Hippocampal formation (tissue), 2 donors: ENCODE measurements around the gene SULT2B1.
"Not testable (repeated sequence)": the region's sequence is repeated elsewhere in the genome, so short reads cannot be mapped to it uniquely, and the experiment has no call there.

Experiments used
- DNase-seq, 2 donors: peaks; one replicate each; lab custom pipeline; 2025; lab: John Stamatoyannopoulos, UW

Gene SULT2B1

DNA sequence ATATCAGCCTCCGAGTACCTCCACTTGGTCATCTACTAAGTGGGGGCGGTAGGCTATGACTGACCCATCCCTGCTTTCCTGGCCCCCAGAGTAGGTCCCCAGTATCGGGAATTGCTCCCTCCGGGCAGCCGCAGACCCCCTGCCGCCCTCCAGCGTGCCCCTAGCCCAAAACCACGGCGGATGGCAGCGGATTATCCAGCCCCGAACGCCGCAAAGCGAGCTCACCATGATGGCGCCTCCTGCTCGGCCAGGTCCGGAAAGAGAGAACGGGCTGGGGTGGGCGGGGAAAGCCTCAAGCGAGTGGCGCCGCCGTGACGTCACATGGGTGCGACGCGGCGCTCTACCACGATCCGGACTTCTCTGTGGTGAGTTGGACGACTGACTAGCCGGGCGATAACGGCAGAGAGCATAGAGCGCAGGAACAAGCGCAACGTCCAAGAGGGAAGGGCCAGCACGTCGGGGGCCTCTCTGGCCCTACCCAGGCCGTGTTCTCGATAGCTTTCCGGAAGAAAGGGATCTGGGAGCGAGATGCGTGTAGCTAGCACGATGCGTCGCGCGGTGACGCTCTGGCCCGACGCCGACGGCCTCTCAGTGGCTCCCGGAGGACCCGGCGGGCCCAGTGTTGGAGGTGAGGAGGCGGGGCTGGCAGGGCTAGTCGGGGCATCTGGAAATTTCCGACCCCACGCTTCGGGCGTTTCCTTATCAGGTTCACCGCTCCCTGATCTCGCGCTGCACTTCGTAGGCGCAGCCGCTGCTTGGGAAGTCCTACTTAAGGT lies 67.1 kb downstream of the SULT2B1 start, which contains the start of the genes RPL18 and SPHK2:
TSS of gene RPL18 (minus strand) at position 263 of the 776 bp plus-strand sequence. CDS start at position 228, 35 bp downstream.
TSS of gene SPHK2 (plus strand) at position 591 of the 776 bp plus-strand sequence. CDS start 1,009 bp downstream, outside the sequence.
- DNase-seq = peak; percentile 98 to 100

DNA sequence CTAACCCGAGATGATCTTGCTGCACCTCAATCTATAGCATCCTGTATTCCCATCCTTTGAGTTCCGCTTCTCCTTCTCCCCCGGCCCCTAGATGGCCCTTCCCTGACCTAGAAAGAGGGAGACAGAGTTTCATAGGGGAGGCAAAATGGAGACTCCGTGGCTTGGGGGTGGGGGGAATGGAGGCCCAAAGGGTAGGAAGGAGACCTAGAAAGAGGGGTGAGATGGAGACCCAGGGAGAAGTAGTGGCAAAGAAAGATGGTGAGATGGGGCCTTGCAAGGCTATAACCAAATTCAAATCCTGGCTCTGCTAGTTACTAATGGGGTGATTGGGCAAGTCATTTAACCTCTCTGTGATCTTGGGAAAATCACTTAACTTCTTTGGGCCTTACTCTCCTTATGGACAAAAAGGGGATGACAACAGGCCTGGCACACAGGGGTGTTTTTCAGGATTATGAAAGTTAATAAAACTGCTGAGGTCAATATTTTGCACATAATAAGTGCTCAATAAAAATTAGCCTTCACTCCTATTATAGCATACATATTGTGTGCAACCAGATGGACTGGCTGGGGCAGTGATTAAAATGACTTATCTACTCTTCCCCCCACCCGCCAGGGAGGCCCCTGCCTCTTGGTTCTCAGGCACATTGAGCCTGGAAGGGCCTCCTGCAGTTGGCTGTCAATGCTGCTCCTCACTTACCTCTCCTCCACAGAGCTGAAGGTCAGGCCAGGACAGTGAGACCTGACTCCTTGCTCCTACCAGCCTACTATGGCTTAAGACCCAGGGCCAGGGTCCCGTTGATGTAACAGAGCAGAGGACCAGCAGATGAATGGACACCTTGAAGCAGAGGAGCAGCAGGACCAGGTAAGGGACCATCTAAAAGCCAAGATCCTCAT lies 68.0 kb downstream of the SULT2B1 start:
- DNase-seq = no peak

DNA sequence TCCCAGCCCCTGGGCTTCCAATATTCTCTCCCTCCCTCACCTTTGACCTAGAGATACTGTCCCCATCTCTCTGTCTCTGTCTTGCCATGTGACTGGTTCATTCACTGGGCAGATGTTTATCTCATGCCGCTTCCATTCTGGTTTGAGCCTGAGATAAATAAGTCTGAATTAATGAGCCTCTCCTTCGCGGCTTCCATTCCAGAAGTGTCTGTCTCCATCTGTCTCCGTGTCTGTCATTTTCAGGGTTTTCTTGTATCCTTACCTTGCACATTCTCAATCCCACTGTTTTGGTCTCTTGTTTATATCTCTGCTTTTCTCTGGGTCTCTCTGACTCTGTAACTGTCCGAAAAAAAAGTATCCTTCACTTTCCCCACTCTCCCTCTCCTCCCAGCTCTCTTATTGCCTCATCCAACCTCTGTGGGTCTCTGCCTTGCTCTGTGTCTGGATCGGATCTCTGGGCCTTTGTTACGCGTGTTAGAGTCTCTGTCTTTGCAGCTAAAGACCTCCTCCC lies 71.6 kb downstream of the SULT2B1 start:
- DNase-seq = no peak

DNA sequence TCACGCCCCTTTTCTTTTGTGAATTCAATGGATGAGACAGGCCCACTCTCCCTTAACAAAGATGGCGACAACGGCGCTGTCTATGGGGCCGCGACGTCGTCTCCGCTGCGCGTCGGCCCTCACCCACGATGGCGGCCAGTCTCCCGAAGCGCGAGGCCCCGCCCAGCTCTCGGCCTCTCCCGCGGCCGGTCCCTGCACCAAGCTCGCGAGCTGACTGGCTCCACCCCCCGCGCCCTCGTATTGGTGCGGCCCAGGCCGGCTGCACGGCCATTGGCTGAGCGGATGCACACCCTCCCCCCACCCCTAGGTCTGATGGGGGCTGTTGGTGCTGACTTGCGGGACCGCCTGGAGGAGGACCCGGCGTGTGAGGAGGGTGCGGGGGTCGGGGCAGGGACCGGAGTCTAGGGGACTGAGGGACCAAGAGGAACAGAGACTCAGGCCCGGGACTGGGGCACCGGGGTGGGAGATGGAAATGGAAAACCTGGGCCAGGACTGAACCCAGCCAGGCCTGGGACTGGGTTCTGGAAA lies 72.2 kb downstream of the SULT2B1 start:
- peak; percentile 98 to 99 for DNase-seq

DNA sequence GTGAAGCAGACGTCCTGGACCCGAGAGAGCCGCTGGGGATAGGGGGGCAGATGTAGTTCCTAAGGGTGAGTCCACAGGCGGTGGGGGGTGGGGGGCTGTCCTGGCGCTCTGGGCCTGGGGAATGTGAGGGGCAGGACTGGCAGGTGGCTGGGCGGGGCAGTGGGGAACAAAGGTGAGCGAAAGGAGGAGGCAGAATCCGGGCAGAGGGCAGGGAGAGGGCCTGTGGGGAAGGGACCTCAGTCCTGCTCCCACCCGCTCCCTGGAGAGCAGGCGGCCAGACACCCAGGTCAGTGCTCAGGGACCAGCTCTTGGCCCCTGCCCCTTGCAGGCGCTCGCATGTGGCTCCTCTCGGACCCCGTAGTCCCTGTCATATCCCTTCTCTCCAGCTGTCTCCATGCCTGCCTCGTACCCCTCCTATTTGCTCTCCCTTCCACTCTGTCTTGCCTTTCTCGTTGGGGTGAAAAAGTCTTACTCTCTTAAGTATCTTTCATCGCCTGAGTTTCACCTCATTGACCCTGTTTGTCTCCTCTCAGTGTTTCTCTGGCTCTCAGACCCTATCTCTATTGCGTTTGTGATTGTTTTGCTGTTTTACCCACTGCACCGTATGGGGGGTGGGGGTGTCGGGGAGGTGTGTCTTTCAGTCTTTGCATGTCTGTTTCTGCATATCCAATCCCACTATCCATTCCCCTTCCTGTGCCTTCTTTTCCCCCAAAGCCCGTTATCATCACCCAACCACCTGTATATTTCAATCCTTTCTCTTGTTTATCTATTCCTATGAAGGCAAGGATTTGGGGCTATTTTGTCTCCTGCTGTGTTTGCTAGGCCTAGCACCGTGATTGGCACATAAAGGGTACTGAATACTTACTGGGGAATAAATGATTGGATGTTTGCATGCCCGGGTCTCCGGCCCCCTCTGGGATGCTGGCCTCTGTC lies 73.1 kb downstream of the SULT2B1 start:
- DNase-seq = no peak

DNA sequence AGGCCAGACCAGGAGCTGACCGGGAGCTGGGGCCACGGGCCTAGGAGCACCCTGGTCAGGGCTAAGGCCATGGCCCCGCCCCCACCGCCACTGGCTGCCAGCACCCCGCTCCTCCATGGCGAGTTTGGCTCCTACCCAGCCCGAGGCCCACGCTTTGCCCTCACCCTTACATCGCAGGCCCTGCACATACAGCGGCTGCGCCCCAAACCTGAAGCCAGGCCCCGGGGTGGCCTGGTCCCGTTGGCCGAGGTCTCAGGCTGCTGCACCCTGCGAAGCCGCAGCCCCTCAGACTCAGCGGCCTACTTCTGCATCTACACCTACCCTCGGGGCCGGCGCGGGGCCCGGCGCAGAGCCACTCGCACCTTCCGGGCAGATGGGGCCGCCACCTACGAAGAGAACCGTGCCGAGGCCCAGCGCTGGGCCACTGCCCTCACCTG lies 73.9 kb downstream of the SULT2B1 start:
- DNase-seq = no peak

DNA sequence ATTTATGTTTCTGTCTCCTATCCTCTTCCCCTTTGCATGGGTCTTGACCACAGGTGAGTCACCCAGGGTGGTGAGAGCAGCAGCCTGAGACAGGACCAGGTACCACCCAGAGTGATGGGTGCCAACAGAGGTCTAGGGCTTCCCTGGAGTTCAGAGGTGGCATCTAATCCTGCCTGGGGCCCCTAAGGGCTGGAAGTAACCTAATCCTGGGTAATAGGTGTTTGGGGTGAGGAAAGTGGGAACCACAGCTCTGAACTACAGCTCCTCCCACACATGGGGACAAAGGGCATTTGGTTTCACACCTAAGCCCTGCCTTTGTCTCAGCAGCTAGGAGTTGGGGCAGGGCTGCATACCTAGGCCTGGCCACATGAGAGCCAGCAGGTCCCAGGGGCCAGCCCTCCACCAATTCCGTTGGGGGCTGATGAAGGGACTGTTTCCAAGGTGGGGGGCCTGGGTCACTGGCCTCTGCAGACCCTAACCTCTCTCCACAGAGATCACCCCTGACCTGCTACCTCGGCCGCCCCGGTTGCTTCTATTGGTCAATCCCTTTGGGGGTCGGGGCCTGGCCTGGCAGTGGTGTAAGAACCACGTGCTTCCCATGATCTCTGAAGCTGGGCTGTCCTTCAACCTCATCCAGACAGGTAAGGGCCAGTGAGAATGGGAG lies 75.4 kb downstream of the SULT2B1 start:
- no peak for DNase-seq

DNA sequence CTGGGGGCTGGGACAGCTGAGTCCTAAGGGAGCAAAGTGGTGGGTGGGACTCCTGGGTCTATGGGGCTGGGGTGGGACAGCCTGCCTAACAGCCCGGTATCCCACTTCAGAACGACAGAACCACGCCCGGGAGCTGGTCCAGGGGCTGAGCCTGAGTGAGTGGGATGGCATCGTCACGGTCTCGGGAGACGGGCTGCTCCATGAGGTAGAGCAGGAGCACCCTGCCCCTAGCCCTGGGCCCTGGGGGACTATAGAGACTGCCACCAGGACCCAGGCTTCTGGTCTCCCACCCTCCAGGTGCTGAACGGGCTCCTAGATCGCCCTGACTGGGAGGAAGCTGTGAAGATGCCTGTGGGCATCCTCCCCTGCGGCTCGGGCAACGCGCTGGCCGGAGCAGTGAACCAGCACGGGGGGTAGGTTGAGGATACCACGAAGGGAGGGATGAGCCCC lies 75.9 kb downstream of the SULT2B1 start:
- no peak for DNase-seq

DNA sequence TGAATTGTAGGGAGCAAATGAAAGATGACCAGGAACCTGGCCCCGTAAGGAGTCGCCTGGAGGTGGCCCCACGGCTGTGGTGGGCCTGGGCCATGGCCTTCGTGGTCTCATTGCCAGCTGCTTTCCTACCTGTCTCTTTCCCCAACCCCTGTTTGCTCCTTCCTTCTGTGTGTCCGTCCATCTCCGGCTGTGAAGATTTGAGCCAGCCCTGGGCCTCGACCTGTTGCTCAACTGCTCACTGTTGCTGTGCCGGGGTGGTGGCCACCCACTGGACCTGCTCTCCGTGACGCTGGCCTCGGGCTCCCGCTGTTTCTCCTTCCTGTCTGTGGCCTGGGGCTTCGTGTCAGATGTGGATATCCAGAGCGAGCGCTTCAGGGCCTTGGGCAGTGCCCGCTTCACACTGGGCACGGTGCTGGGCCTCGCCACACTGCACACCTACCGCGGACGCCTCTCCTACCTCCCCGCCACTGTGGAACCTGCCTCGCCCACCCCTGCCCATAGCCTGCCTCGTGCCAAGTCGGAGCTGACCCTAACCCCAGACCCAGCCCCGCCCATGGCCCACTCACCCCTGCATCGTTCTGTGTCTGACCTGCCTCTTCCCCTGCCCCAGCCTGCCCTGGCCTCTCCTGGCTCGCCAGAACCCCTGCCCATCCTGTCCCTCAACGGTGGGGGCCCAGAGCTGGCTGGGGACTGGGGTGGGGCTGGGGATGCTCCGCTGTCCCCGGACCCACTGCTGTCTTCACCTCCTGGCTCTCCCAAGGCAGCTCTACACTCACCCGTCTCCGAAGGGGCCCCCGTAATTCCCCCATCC lies 76.7 kb downstream of the SULT2B1 start:
- DNase-seq = no peak

DNA sequence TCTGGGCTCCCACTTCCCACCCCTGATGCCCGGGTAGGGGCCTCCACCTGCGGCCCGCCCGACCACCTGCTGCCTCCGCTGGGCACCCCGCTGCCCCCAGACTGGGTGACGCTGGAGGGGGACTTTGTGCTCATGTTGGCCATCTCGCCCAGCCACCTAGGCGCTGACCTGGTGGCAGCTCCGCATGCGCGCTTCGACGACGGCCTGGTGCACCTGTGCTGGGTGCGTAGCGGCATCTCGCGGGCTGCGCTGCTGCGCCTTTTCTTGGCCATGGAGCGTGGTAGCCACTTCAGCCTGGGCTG lies 77.3 kb downstream of the SULT2B1 start:
- DNase-seq = no peak

DNA sequence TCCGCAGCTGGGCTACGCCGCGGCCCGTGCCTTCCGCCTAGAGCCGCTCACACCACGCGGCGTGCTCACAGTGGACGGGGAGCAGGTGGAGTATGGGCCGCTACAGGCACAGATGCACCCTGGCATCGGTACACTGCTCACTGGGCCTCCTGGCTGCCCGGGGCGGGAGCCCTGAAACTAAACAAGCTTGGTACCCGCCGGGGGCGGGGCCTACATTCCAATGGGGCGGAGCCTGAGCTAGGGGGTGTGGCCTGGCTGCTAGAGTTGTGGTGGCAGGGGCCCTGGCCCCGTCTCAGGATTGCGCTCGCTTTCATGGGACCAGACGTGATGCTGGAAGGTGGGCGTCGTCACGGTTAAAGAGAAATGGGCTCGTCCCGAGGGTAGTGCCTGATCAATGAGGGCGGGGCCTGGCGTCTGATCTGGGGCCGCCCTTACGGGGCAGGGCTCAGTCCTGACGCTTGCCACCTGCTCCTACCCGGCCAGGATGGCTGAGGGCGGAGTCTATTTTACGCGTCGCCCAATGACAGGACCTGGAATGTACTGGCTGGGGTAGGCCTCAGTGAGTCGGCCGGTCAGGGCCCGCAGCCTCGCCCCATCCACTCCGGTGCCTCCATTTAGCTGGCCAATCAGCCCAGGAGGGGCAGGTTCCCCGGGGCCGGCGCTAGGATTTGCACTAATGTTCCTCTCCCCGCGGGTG lies 77.8 kb downstream of the SULT2B1 start:
- DNase-seq = no peak

DNA sequence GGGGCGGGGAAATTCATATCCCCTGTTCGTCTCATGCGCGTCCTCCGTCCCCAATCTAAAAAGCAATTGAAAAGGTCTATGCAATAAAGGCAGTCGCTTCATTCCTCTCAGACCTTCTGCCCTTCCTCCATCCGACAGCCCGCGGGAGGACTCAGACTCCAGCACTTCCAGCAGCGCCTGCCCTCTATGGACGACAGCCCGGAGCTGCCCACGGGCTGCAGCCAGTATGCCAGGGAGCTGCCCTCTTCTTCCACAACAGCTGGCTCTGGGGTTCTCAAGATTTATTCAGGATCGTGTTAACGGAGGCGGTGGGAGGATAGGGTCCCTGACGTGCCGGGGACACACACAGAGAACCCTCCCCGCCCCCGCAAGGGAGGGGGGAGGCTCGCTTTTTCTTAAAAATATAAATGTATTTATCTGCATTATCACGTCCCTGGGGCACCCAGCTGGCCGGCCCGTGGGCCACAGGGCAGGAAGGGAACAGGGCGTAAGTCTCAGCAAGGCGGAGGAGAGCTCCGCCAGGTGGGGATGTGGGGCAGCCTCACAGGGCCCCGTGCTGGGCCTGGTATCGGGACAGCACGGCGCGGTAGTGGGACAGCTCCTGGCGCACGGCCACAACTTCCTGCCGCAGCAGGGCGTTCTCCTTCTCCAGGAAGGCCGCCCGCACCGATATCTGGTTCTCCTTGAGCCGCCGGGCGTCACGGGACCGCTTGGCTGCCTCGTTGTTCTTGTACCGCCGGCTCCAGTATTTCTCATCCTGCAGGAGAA lies 78.5 kb downstream of the SULT2B1 start:
- DNase-seq = no peak

DNA sequence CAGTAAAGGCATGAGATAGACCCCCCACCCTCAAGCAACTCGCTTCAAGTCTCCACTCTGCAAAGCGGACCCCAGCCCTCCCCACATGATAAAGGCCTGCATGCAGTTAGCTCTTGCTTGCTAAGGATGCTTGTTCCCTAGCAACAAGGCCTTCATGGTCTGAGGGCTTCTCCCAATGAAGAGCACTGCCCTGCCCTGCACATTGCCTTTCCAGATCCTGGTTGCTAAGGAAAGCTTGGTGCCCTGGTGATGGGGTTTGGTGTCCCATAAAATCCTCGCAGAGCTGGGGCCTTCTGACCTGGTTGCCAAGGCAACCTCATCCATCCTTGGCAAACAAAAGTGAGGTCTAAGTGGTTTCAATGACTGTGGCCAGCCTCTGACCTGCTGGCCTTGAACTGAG lies 79.3 kb downstream of the SULT2B1 start:
- no peak for DNase-seq

DNA sequence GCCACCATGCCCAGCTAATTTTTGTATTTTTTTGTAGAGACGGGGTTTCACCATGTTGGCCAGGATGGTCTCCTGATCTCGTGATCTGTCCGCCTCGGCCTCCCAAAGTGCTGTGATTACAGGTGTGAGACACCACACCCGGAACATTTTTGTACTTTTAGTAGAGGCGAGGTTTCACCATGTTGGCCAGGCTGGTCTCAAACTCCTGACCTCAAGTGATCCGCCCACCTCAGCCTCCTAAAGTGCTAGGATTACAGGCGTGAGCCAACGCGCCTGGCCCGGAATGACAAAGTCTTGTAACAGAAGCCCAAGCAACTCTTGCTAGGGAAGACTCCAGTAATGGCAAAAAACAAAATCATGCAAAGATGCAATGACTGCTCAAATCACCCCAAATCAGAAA lies 80.3 kb downstream of the SULT2B1 start:
- not testable (repeated sequence) for DNase-seq

DNA sequence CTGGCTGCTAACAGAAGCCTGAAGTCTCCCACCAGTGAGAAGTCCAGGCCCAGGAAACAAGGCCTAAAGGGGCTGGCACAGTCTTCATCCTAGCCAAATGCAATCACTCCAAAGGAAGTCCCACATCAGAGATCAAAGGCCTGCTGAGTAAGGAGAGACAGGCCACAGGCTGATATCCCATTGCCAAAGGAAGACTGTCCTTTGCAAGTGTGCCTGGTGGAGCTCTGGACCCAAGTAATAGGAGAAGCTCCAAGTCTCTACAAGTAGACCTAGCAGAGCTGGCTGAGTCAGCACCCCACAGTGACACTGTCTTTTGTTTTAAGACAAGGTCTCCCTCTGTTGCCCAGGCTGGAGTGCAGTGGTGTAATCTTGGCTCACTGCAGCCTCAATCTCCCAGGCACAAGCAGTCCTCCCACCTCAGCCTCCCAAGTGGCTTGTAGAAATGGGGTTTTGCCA lies 80.7 kb downstream of the SULT2B1 start:
- no peak for DNase-seq

DNA sequence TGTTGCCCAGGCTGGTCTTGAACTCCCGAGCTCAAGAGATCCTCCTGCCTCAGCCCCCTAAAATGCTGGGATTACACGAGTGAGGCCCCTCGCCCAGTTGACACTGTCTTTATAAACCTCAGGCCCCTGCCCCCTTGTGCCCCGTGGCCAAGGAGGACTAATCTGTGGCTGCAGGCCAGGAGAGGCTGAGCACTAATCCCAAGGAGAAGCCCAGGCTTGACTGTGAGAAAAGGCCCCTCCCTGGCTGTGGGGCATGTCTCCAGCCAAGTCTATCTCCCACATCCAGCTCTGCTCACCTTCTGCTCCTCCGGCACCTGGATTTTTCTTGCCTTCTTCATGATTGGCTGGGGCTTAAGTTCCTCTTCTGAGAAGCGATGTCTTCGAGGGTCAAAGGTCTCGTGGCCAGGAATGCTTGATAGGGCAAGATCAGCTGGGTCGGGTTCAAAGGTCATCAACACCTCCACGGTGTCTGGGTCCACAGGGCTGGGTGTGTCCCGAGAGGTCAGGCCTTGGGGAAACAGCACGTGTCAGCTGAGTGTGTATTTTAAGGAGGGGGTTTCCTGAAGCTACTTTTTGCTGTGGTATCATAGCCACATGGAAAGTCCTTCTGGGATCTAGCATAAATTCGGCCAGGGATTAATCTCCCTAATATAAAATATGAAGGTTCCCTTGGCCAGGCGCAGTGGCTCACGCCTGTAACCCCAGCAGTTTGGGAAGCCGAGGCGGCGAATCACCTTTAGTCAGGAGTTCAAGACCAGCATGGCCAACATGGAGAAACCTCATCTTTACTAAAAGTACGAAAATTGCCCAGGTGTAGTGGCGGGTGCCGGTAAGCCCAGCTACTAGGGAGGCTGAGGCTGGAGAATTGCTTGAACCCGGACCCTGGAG lies 81.4 kb downstream of the SULT2B1 start:
- no peak for DNase-seq

DNA sequence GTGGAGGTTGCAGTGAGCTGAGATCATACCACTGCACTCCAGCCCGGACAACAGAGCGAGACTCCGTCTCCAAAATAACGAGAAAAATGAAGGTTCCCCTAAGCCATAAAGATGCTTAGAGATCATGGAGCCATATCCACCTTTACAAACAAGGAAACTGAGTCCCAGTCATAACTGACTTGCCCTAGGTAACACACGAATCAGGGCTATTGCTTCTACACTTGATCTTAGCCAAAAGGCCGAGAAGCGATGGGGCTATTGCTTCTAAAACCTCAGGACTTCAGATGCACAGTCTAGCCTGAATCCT lies 82.0 kb downstream of the SULT2B1 start:
- no peak for DNase-seq
